Esophagus squamous epithelium (tissue), 5 donors: ENCODE results near the gene CHST11. TPM values are rescaled to one million over a fixed set of nuclear protein-coding genes. Genes with fewer than 3 reads are reported as not detected.

ENCODE experiments used
- DNase-seq: peaks from one replicate; lab custom pipeline; 2025; lab: John Stamatoyannopoulos, UW
- H3K27ac ChIP-seq, 4 donors: fragments of 200-600 bp; sonication (generic); one replicate each; pipeline ENCODE4 v1.5.1; 2016 to 2019; ENCODE audit warnings: mild to moderate bottlenecking in 1 of 4
- H3K27me3 ChIP-seq, 4 donors: fragments of 200-600 bp; sonication (generic); 1 replicate in 3 of 4; 2 replicates in 1 of 4; pipeline versions ENCODE4 v1.5.1 to v1.6.0; 2017 to 2021; ENCODE audit warnings: antibody characterized with exemption in 1 of 4
- H3K36me3 ChIP-seq, 3 donors: fragments of 200-600 bp; sonication (generic); one replicate each; pipeline ENCODE4 v1.5.1; 2016 to 2019
- H3K4me1 ChIP-seq, 3 donors: fragments of 200-600 bp; sonication (generic); one replicate each; pipeline ENCODE4 v1.5.1; 2017 to 2019
- H3K4me3 ChIP-seq, 4 donors: fragments of 200-600 bp; sonication (generic); 1 replicate in 3 of 4; 2 replicates in 1 of 4; pipeline ENCODE4 v1.5.1; 2016 to 2019; ENCODE audit warnings: mild to moderate bottlenecking in 2 of 4, moderate library complexity in 1 of 4
- H3K9me3 ChIP-seq, 3 donors: fragments of 200-600 bp; sonication (generic); one replicate each; pipeline ENCODE4 v1.5.1; 2016 to 2019
- POLR2A ChIP-seq, 4 donors: fragments of 450-650 bp; IDR thresholded peaks; one replicate each; pipeline ENCODE4 v1.6.1; 2017; ENCODE audit warnings: antibody characterized with exemption in 4 of 4, mild to moderate bottlenecking in 4 of 4, moderate library complexity in 3 of 4
- WGBS, 2 donors: methylation state at CpG; one replicate each; pipeline ENCODE4 v1.1.5; 2018; 5-methylcytosine and 5-hydroxymethylcytosine counted together
- intact Hi-C: fragments of 100-400 bp; cut with DNase I; formaldehyde crosslinking; loops from one replicate; pipeline ENCODE4 v1.15.0; 2022
- total RNA-seq, 4 donors: library from RNA; depleted of rRNA; stranded (reverse); fragments of >200 nt; gene quantifications; one replicate each; pipeline ENCODE4 v1.1.0, GENCODE V29; 2016
- TF ChIP-seq, protein P1 (sequence below), 6 experiments: fragments of 450-650 bp in 4 of 6; fragments of 200-600 bp in 2 of 6; sonication (generic) in 2 of 6; IDR thresholded peaks; one replicate each; pipeline ENCODE4 v1.5.1; 2016 to 2019; ENCODE audit warnings: antibody characterized with exemption in 6 of 6, mild to moderate bottlenecking in 4 of 6, moderate library complexity in 4 of 6
- donor health status: DM: yes; HTN: yes; CAD: no.

Gene CHST11
- total RNA-seq, 4 donors from 2014 or later = 6.3 to 12.6 (median 10.3) TPM

DNA sequence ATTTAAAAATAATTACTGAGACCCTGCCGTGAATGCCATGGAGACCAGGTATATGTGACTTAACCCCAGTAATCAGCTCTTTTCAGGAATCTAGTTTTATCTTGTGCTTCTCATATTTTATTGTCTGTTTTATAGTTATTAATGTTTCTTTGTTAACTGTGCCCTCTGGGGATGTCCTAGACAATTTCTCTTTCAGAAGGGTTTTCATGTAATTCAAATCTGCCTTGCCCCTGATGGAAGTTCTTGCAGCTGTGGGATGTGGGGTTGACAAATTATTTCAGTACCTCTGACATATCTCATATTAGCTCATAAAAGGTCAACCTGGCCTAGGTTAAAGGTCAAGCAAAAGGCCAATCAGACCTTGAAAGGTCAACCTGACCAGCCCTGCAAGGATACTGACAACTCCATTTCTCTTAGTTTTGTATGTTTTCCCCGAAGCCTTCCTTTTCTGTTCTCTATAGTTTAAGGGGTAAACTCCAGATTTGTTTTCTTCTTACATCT, 319.0 kb downstream of the CHST11 start:
- intact Hi-C loops = no loop called here
- WGBS, 2 donors = 87 to 94% methylated on average over 2 of the region's 2 CpGs
- no peaks in the 10 kb centered on the region for H3K4me1 ChIP-seq

DNA sequence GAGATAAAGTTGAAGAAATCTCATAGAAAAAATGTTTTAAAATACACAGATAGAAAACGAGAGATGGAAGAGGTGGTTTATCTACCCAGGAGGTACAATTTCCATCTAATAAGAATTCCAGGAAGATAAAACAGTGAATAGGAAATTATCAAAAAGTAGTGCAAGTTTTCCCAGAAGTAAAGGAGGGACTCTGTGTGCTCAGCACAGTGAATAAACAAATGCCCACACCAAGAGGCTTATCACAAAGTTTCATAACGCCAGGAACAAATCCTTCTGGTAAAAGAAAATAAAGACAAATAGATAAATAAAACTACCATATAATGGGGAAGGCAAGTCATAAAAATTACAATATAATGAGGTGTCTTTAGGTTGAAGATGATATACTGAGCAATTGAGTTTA, 322.4 kb downstream of the CHST11 start:
- Histone ChIP-seq H3K4me3 (no peak overlapping the region), H3K9me3 (peaks cover 0 to 6% (median 0%) of the 10 kb centered on the region in 3 donors), H3K36me3 (no peaks in the 10 kb centered on the region), H3K27ac (no peak overlapping the region), H3K4me1 (no peaks in the 10 kb centered on the region), H3K27me3 (no peaks in the 10 kb centered on the region)
- DNase-seq = no peak
- TF ChIP-seq, protein P1, sequence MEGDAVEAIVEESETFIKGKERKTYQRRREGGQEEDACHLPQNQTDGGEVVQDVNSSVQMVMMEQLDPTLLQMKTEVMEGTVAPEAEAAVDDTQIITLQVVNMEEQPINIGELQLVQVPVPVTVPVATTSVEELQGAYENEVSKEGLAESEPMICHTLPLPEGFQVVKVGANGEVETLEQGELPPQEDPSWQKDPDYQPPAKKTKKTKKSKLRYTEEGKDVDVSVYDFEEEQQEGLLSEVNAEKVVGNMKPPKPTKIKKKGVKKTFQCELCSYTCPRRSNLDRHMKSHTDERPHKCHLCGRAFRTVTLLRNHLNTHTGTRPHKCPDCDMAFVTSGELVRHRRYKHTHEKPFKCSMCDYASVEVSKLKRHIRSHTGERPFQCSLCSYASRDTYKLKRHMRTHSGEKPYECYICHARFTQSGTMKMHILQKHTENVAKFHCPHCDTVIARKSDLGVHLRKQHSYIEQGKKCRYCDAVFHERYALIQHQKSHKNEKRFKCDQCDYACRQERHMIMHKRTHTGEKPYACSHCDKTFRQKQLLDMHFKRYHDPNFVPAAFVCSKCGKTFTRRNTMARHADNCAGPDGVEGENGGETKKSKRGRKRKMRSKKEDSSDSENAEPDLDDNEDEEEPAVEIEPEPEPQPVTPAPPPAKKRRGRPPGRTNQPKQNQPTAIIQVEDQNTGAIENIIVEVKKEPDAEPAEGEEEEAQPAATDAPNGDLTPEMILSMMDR (IDR thresholded peaks at IDR 0.05) = no peak
- TF ChIP-seq POLR2A (IDR thresholded peaks at IDR 0.05) = no peak
- 66 to 68% methylated on average over 2 of the region's 2 CpGs for WGBS, 2 donors
- intact Hi-C loops = no loop called here

More for the DNA sequence above, 319.0 kb downstream of the CHST11 start:
- TF ChIP-seq, protein P1 (IDR thresholded peaks at IDR 0.05) = no peak
- TF ChIP-seq POLR2A (IDR thresholded peaks at IDR 0.05) = no peak
- Histone ChIP-seq H3K36me3 (no peaks in the 10 kb centered on the region), H3K4me3 (no peak overlapping the region), H3K27ac (no peak overlapping the region), H3K27me3 (no peaks in the 10 kb centered on the region), H3K9me3 (peaks cover 0 to 22% (median 15%) of the 10 kb centered on the region in 3 donors)
- no peak for DNase-seq

GRCh38 chr12:104782296-104782695, 325.5 kb downstream of the CHST11 start:
- WGBS, 2 donors = 79 to 83% methylated on average over 3 of the region's 3 CpGs
- no peak overlapping the region for H3K4me3 ChIP-seq
- TF ChIP-seq, protein P1 (IDR thresholded peaks at IDR 0.05) = no peak
- TF ChIP-seq POLR2A (IDR thresholded peaks at IDR 0.05) = no peak
- no peak overlapping the region for H3K27ac ChIP-seq
- H3K36me3 ChIP-seq = no peaks in the 10 kb centered on the region
- H3K27me3 ChIP-seq = no peaks in the 10 kb centered on the region
- no peaks in the 10 kb centered on the region for H3K4me1 ChIP-seq
- DNase-seq = no peak
- H3K9me3 ChIP-seq = peaks cover 0 to 5% (median 0%) of the 10 kb centered on the region in 3 donors
- intact Hi-C loops = no loop called here

DNA sequence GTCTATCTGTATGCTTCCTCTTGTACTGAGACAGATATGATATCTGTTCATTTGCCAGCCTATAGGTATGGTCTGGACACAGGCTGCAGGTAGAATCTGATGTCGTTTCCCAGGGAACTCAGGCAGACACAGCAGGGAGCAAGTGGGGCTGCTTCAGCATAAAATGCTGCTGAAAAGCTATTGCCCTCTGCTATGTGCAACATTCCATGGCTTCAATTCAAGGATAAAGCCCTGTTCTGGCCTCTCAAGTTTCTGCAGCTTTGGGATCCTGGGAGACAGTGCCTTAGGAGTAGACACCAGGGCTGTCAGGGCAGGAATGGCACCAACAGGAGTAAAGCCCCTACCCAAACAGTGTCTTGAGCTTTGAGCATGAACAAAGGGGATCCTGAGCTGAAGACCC, 327.8 kb downstream of the CHST11 start:
- Histone ChIP-seq H3K4me3 (no peak overlapping the region), H3K27me3 (no peaks in the 10 kb centered on the region), H3K27ac (no peak overlapping the region), H3K36me3 (no peaks in the 10 kb centered on the region), H3K4me1 (peaks cover 0 to 6% (median 0%) of the 10 kb centered on the region in 3 donors), H3K9me3 (peaks cover 0 to 5% (median 0%) of the 10 kb centered on the region in 3 donors)
- DNase-seq = no peak
- 67 to 86% methylated on average over 1 of the region's 1 CpG for WGBS, 2 donors
- intact Hi-C loops = no loop called here
- no peak for TF ChIP-seq POLR2A (IDR thresholded peaks at IDR 0.05)
- TF ChIP-seq, protein P1 (IDR thresholded peaks at IDR 0.05) = no peak

- no peak for DNase-seq
- Histone ChIP-seq H3K36me3 (no peaks in the 10 kb centered on the region), H3K27me3 (no peaks in the 10 kb centered on the region), H3K9me3 (peaks cover 0 to under 1% (median 0%) of the 10 kb centered on the region in 3 donors), H3K4me1 (peaks cover 0 to 6% (median 0%) of the 10 kb centered on the region in 3 donors), H3K4me3 (no peak overlapping the region), H3K27ac (no peak overlapping the region)
- intact Hi-C loops = no loop called here
- WGBS, 2 donors = 84 to 87% methylated on average over 5 of the region's 5 CpGs
- TF ChIP-seq, protein P1 (IDR thresholded peaks at IDR 0.05) = no peak
- no peak for TF ChIP-seq POLR2A (IDR thresholded peaks at IDR 0.05)
Measured at GRCh38 chr12:104785886-104786285, 329.1 kb downstream of the CHST11 start.
